ENCODE measurements around the gene GRAMD4.

Gene GRAMD4

GRCh38 chr22:46707305-46707704 is 87.1 kb downstream of the GRAMD4 start:
- Histone ChIP-seq H3K9me3 (ENCODE audit: control insufficient read depth, low read length) (no peaks in the 10 kb centered on the region), H3K27me3 (ENCODE audit: control insufficient read depth, insufficient read depth, low read length) (peaks cover 6% of the 10 kb centered on the region), H3K9ac (ENCODE audit: low read length) (no peak overlapping the region), H3K36me3 (ENCODE audit: control insufficient read depth, insufficient read depth, low read length) (peaks cover 13% of the 10 kb centered on the region), H3K4me1 (ENCODE audit: control insufficient read depth, insufficient read depth, low read length) (peaks cover 11% of the 10 kb centered on the region), H3K4me3 (ENCODE audit: low read length) (no peak overlapping the region)

GRCh38 chr22:46707827-46708570 is 87.8 kb downstream of the GRAMD4 start:
- Histone ChIP-seq H3K4me1 (ENCODE audit: control insufficient read depth, insufficient read depth, low read length) (peaks cover 11% of the 10 kb centered on the region), H3K36me3 (ENCODE audit: control insufficient read depth, insufficient read depth, low read length) (peaks cover 13% of the 10 kb centered on the region), H3K9me3 (ENCODE audit: control insufficient read depth, low read length) (no peaks in the 10 kb centered on the region)

GRCh38 chr22:46708766-46709330 is 88.7 kb downstream of the GRAMD4 start:
- peaks cover 13% of the 10 kb centered on the region for H3K36me3 ChIP-seq (ENCODE audit: control insufficient read depth, insufficient read depth, low read length)
- H3K4me3 ChIP-seq (ENCODE audit: low read length) = no peak overlapping the region
- H3K27me3 ChIP-seq (ENCODE audit: control insufficient read depth, insufficient read depth, low read length) = peaks cover 6% of the 10 kb centered on the region
- no peaks in the 10 kb centered on the region for H3K9me3 ChIP-seq (ENCODE audit: control insufficient read depth, low read length)
- H3K4me1 ChIP-seq (ENCODE audit: control insufficient read depth, insufficient read depth, low read length) = peaks cover 11% of the 10 kb centered on the region
- H3K9ac ChIP-seq (ENCODE audit: low read length) = no peak overlapping the region

More at GRCh38 chr22:46707827-46708570, 87.8 kb downstream of the GRAMD4 start:
- no peak overlapping the region for H3K4me3 ChIP-seq (ENCODE audit: low read length)
- H3K27me3 ChIP-seq (ENCODE audit: control insufficient read depth, insufficient read depth, low read length) = peaks cover 6% of the 10 kb centered on the region
- no peak overlapping the region for H3K9ac ChIP-seq (ENCODE audit: low read length)

GRCh38 chr22:46710806-46711205 is 90.6 kb downstream of the GRAMD4 start:
- Histone ChIP-seq H3K36me3 (ENCODE audit: control insufficient read depth, insufficient read depth, low read length) (peaks cover 13% of the 10 kb centered on the region), H3K27me3 (ENCODE audit: control insufficient read depth, insufficient read depth, low read length) (peaks cover 4% of the 10 kb centered on the region), H3K4me1 (ENCODE audit: control insufficient read depth, insufficient read depth, low read length) (peaks cover 11% of the 10 kb centered on the region), H3K9ac (ENCODE audit: low read length) (no peak overlapping the region), H3K4me3 (ENCODE audit: low read length) (no peak overlapping the region), H3K9me3 (ENCODE audit: control insufficient read depth, low read length) (no peaks in the 10 kb centered on the region)

GRCh38 chr22:46712288-46712687 is 92.1 kb downstream of the GRAMD4 start:
- peaks cover 11% of the 10 kb centered on the region for H3K4me1 ChIP-seq (ENCODE audit: control insufficient read depth, insufficient read depth, low read length)

GRCh38 chr22:46714550-46714949 is 94.4 kb downstream of the GRAMD4 start:
- H3K27me3 ChIP-seq (ENCODE audit: control insufficient read depth, insufficient read depth, low read length) = no peaks in the 10 kb centered on the region

More at GRCh38 chr22:46712288-46712687, 92.1 kb downstream of the GRAMD4 start:
- no peaks in the 10 kb centered on the region for H3K27me3 ChIP-seq (ENCODE audit: control insufficient read depth, insufficient read depth, low read length)
- no peak overlapping the region for H3K4me3 ChIP-seq (ENCODE audit: low read length)
- peaks cover 13% of the 10 kb centered on the region for H3K36me3 ChIP-seq (ENCODE audit: control insufficient read depth, insufficient read depth, low read length)
- H3K9ac ChIP-seq (ENCODE audit: low read length) = no peak overlapping the region
- no peaks in the 10 kb centered on the region for H3K9me3 ChIP-seq (ENCODE audit: control insufficient read depth, low read length)

GRCh38 chr22:46719921-46720320 is 99.7 kb downstream of the GRAMD4 start:
- Histone ChIP-seq H3K9me3 (ENCODE audit: control insufficient read depth, low read length) (no peaks in the 10 kb centered on the region), H3K36me3 (ENCODE audit: control insufficient read depth, insufficient read depth, low read length) (no peaks in the 10 kb centered on the region), H3K4me1 (ENCODE audit: control insufficient read depth, insufficient read depth, low read length) (no peaks in the 10 kb centered on the region), H3K27me3 (ENCODE audit: control insufficient read depth, insufficient read depth, low read length) (no peaks in the 10 kb centered on the region), H3K9ac (ENCODE audit: low read length) (no peak overlapping the region), H3K4me3 (ENCODE audit: low read length) (no peak overlapping the region)

More at GRCh38 chr22:46714550-46714949, 94.4 kb downstream of the GRAMD4 start:
- H3K9ac ChIP-seq (ENCODE audit: low read length) = no peak overlapping the region
- peaks cover 4% of the 10 kb centered on the region for H3K36me3 ChIP-seq (ENCODE audit: control insufficient read depth, insufficient read depth, low read length)
- no peaks in the 10 kb centered on the region for H3K4me1 ChIP-seq (ENCODE audit: control insufficient read depth, insufficient read depth, low read length)
- no peak overlapping the region for H3K4me3 ChIP-seq (ENCODE audit: low read length)
- no peaks in the 10 kb centered on the region for H3K9me3 ChIP-seq (ENCODE audit: control insufficient read depth, low read length)

- H3K36me3 ChIP-seq (ENCODE audit: control insufficient read depth, insufficient read depth, low read length) = no peaks in the 10 kb centered on the region
- peaks cover 5% of the 10 kb centered on the region for H3K4me1 ChIP-seq (ENCODE audit: control insufficient read depth, insufficient read depth, low read length)
- H3K9ac ChIP-seq (ENCODE audit: low read length) = no peak overlapping the region
- no peaks in the 10 kb centered on the region for H3K27me3 ChIP-seq (ENCODE audit: control insufficient read depth, insufficient read depth, low read length)
- H3K4me3 ChIP-seq (ENCODE audit: low read length) = no peak overlapping the region
- no peaks in the 10 kb centered on the region for H3K9me3 ChIP-seq (ENCODE audit: control insufficient read depth, low read length)
Measured at GRCh38 chr22:46721501-46722085, 101.4 kb downstream of the GRAMD4 start.

GRCh38 chr22:46723882-46724281 is 103.7 kb downstream of the GRAMD4 start:
- H3K4me1 ChIP-seq (ENCODE audit: control insufficient read depth, insufficient read depth, low read length) = peaks cover 7% of the 10 kb centered on the region
- no peaks in the 10 kb centered on the region for H3K27me3 ChIP-seq (ENCODE audit: control insufficient read depth, insufficient read depth, low read length)
- no peaks in the 10 kb centered on the region for H3K36me3 ChIP-seq (ENCODE audit: control insufficient read depth, insufficient read depth, low read length)
- H3K9ac ChIP-seq (ENCODE audit: low read length) = no peak overlapping the region
- H3K9me3 ChIP-seq (ENCODE audit: control insufficient read depth, low read length) = no peaks in the 10 kb centered on the region
- no peak overlapping the region for H3K4me3 ChIP-seq (ENCODE audit: low read length)

- H3K4me3 ChIP-seq (ENCODE audit: low read length) = no peak overlapping the region
- no peaks in the 10 kb centered on the region for H3K36me3 ChIP-seq (ENCODE audit: control insufficient read depth, insufficient read depth, low read length)
- H3K27me3 ChIP-seq (ENCODE audit: control insufficient read depth, insufficient read depth, low read length) = no peaks in the 10 kb centered on the region
- H3K4me1 ChIP-seq (ENCODE audit: control insufficient read depth, insufficient read depth, low read length) = peaks cover 9% of the 10 kb centered on the region
- H3K9ac ChIP-seq (ENCODE audit: low read length) = no peak overlapping the region
- H3K9me3 ChIP-seq (ENCODE audit: control insufficient read depth, low read length) = no peaks in the 10 kb centered on the region
Measured at GRCh38 chr22:46725096-46725495, 104.9 kb downstream of the GRAMD4 start.

- H3K9me3 ChIP-seq (ENCODE audit: control insufficient read depth, low read length) = no peaks in the 10 kb centered on the region
- H3K36me3 ChIP-seq (ENCODE audit: control insufficient read depth, insufficient read depth, low read length) = no peaks in the 10 kb centered on the region
- no peak overlapping the region for H3K4me3 ChIP-seq (ENCODE audit: low read length)
- H3K27me3 ChIP-seq (ENCODE audit: control insufficient read depth, insufficient read depth, low read length) = no peaks in the 10 kb centered on the region
- H3K9ac ChIP-seq (ENCODE audit: low read length) = no peak overlapping the region
- H3K4me1 ChIP-seq (ENCODE audit: control insufficient read depth, insufficient read depth, low read length) = peaks cover 18% of the 10 kb centered on the region
Measured at GRCh38 chr22:46726066-46726985, 106.1 kb downstream of the GRAMD4 start.
